H9 (cell line): ENCODE measurements around the gene CUL2. TPM values are rescaled to one million over a fixed set of nuclear protein-coding genes. Genes with fewer than 3 reads are reported as not detected.

Experiments
- DNase-seq: peaks from one replicate; pipeline ENCODE4 v3.0.0-alpha.2; 2017
- H2AFZ ChIP-seq: one replicate; pipeline ENCODE4 v1.6.1; 2013; ENCODE audit warnings: mild to moderate bottlenecking, low read length, control low read depth, moderate library complexity
- H2AK5ac ChIP-seq: 2 replicates; pipeline ENCODE4 v1.6.1; 2013; ENCODE audit warnings: low read length, control low read depth, mixed read lengths; ENCODE audit not compliant: insufficient read length
- H2BK120ac ChIP-seq: one replicate; pipeline ENCODE4 v1.6.1; 2013; ENCODE audit warnings: low read depth, mild to moderate bottlenecking, low read length, control low read depth, inconsistent platforms; ENCODE audit not compliant: poor library complexity, severe bottlenecking
- H2BK12ac ChIP-seq: 2 replicates; pipeline ENCODE4 v1.6.1; 2013; ENCODE audit warnings: low read length, control low read depth, mixed read lengths, low read depth; ENCODE audit not compliant: insufficient read length
- H2BK15ac ChIP-seq: 2 replicates; pipeline ENCODE4 v1.6.1; 2013; ENCODE audit warnings: low read depth, low read length, control low read depth
- H2BK20ac ChIP-seq: one replicate; pipeline ENCODE4 v1.6.1; 2013; ENCODE audit warnings: low read depth, mild to moderate bottlenecking, low read length, control low read depth, inconsistent platforms; ENCODE audit not compliant: poor library complexity, severe bottlenecking
- H2BK5ac ChIP-seq: 2 replicates; pipeline ENCODE4 v1.6.1; 2013; ENCODE audit warnings: low read length, control low read depth, mixed read lengths; ENCODE audit not compliant: insufficient read length
- H3K14ac ChIP-seq: 2 replicates; pipeline ENCODE4 v1.6.1; 2013; ENCODE audit warnings: low read length, control low read depth; ENCODE audit not compliant: insufficient read depth
- H3K18ac ChIP-seq: 2 replicates; pipeline ENCODE4 v1.6.1; 2013; ENCODE audit warnings: low read depth, mild to moderate bottlenecking, mixed read lengths, low read length, control low read depth; ENCODE audit not compliant: insufficient read length
- H3K23ac ChIP-seq: 2 replicates; pipeline ENCODE4 v1.6.1; 2013; ENCODE audit warnings: low read length, control low read depth, mixed read lengths, low read depth; ENCODE audit not compliant: insufficient read length
- H3K23me2 ChIP-seq: 2 replicates; pipeline ENCODE4 v1.6.1; 2013; ENCODE audit warnings: low read depth, mild to moderate bottlenecking, mixed read lengths, low read length, control low read depth; ENCODE audit not compliant: insufficient read length, poor library complexity, severe bottlenecking
- H3K27ac ChIP-seq: 2 replicates; pipeline ENCODE4 v1.5.1; 2013; ENCODE audit warnings: low read length, control low read depth, mixed read lengths, low read depth; ENCODE audit not compliant: insufficient read length
- H3K27me3 ChIP-seq: 2 replicates; pipeline ENCODE4 v1.6.1; 2013; ENCODE audit warnings: low read length, control low read depth, inconsistent platforms; ENCODE audit not compliant: insufficient read depth
- H3K4ac ChIP-seq: 2 replicates; pipeline ENCODE4 v1.6.1; 2013; ENCODE audit warnings: low read depth, mild to moderate bottlenecking, control low read depth, inconsistent platforms, low read length, moderate library complexity
- H3K4me1 ChIP-seq: 2 replicates; pipeline ENCODE4 v1.6.1; 2013; ENCODE audit warnings: low read length, control low read depth, inconsistent platforms; ENCODE audit not compliant: insufficient read depth
- H3K4me2 ChIP-seq: 2 replicates; pipeline ENCODE4 v1.6.1; 2013; ENCODE audit warnings: low read length, control low read depth, mixed read lengths; ENCODE audit not compliant: insufficient read length, insufficient read depth
- H3K56ac ChIP-seq: 2 replicates; pipeline ENCODE4 v1.6.1; 2013; ENCODE audit warnings: low read depth, mild to moderate bottlenecking, mixed read lengths, low read length, control low read depth; ENCODE audit not compliant: insufficient read length
- H3K79me1 ChIP-seq: 2 replicates; pipeline ENCODE4 v1.6.1; 2013; ENCODE audit warnings: low read depth, mild to moderate bottlenecking, moderate library complexity, low read length, control low read depth, inconsistent platforms; ENCODE audit not compliant: insufficient read depth, poor library complexity, severe bottlenecking
- H3K79me2 ChIP-seq: 2 replicates; pipeline ENCODE4 v1.6.1; 2013; ENCODE audit warnings: low read length, control low read depth, inconsistent platforms; ENCODE audit not compliant: insufficient read depth
- H3K9ac ChIP-seq: 2 replicates; pipeline ENCODE4 v1.6.1; 2013; ENCODE audit warnings: low read length, control low read depth, mixed read lengths; ENCODE audit not compliant: insufficient read length; ENCODE audit errors: extremely low read depth
- H3K9me3 ChIP-seq: one replicate; pipeline ENCODE4 v1.6.1; 2013; ENCODE audit warnings: low read depth, low read length, inconsistent platforms; ENCODE audit not compliant: control insufficient read depth
- H3T11ph ChIP-seq: one replicate; pipeline ENCODE4 v1.6.1; 2013; ENCODE audit warnings: mild to moderate bottlenecking, low read length, control low read depth, inconsistent platforms
- H4K20me1 ChIP-seq: one replicate; pipeline ENCODE4 v1.6.1; 2013; ENCODE audit not compliant: control insufficient read depth, insufficient read length, insufficient read depth
- H4K5ac ChIP-seq: 2 replicates; pipeline ENCODE4 v1.6.1; 2013; ENCODE audit warnings: low read depth, mild to moderate bottlenecking, mixed read lengths, low read length, control low read depth; ENCODE audit not compliant: insufficient read length
- H4K8ac ChIP-seq: replicated peaks from 2 replicates; pipeline ENCODE4 v1.6.1; 2013; ENCODE audit warnings: low read length, control low read depth, mixed read lengths, low read depth; ENCODE audit not compliant: insufficient read length
- H4K91ac ChIP-seq: 2 replicates; pipeline ENCODE4 v1.6.1; 2013; ENCODE audit warnings: low read depth, mild to moderate bottlenecking, moderate library complexity, mixed read lengths, low read length, control low read depth; ENCODE audit not compliant: insufficient read length
- H3K27ac Mint-ChIP-seq, 3 experiments: 2 replicates in 2 of 3; 3 replicates in 1 of 3; pipeline ENCODE4 v1.8.0; 2020 to 2021; ENCODE audit warnings: mixed read lengths in 3 of 3, mild to moderate bottlenecking in 1 of 3, moderate library complexity in 1 of 3
- H3K27me3 Mint-ChIP-seq: 2 replicates; pipeline ENCODE4 v1.8.0; 2021; ENCODE audit warnings: low read depth, mild to moderate bottlenecking, moderate library complexity, mixed read lengths
- H3K36me3 Mint-ChIP-seq, 3 experiments: 2 replicates in 2 of 3; 3 replicates in 1 of 3; pipeline ENCODE4 v1.8.0; 2020 to 2021; ENCODE audit warnings: low read depth in 3 of 3, mixed read lengths in 3 of 3; ENCODE audit not compliant: insufficient read depth in 1 of 3
- H3K4me1 Mint-ChIP-seq, 2 experiments: 2 replicates each; pipeline ENCODE4 v1.8.0; 2020; ENCODE audit warnings: mixed read lengths in 2 of 2
- H3K4me3 Mint-ChIP-seq, 2 experiments: 2 replicates in 1 of 2; 3 replicates in 1 of 2; pipeline ENCODE4 v1.8.0; 2020 to 2021; ENCODE audit warnings: mild to moderate bottlenecking in 2 of 2, mixed read lengths in 2 of 2, moderate library complexity in 1 of 2
- H3K9me3 Mint-ChIP-seq, 2 experiments: 2 replicates in 1 of 2; 3 replicates in 1 of 2; pipeline ENCODE4 v1.8.0; 2020; ENCODE audit warnings: mild to moderate bottlenecking in 2 of 2, mixed read lengths in 2 of 2, moderate library complexity in 1 of 2
- WGBS: extraction: QIAGEN DNeasy Blood & Tissue Kit; methylation state at CpG from one replicate; pipeline ENCODE4 v1.1.7; 2013; ENCODE audit warnings: missing lambda C conversion rate, low lambda C conversion rate, mixed read lengths; ENCODE audit not compliant: insufficient read length; ENCODE audit errors: extremely low coverage; 5-methylcytosine and 5-hydroxymethylcytosine counted together
- total RNA-seq: library from RNA; stranded (reverse); gene quantifications from 2 replicates; pipeline ENCODE4 v1.2.1, GENCODE V29; 2021
- TF ChIP-seq, protein P1 (sequence below): fragments of 200-600 bp; sonication (generic); conservative IDR thresholded peaks from 3 replicates; pipeline ENCODE4 v1.8.0; 2021; ENCODE audit warnings: antibody characterized with exemption, mild to moderate bottlenecking

Gene CUL2
- total RNA-seq, 1 experiment from 2014 or later: 43.3 TPM

DNA sequence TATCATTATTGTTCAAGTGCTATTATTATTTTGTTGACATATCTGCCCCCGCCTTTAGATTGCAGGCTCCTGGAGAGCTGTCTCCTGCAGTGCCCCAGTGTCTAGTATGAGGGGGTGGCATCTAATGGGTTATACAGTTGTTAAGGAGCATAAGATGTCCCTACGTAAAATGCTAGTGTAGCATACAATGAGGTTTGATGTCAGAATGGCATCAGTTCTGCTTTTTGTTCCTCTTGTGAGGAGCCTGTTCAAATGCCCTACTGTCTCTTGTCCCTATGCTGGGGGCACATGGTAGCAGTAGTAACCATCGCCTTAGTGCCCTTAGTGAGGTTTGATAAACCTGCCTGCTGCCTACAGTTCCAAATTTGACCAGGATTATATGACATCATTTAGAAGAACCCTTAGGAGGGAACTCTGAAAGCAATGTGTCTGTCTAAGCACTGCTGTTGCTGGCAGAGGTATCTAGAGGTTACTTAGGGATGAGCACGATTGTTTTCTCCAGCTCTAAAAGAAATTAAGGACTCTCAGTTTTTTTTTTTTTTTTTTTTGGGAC is 46.2 kb upstream of the CUL2 start:
- Histone ChIP-seq H3K79me2 (0 out of 2 replicates have a peak, but pooled peaks cover 3% of the 10 kb centered on the region), H2BK15ac (no peak overlapping the region), H3K27ac (no peak overlapping the region), H3K4me2 (no peak overlapping the region), H2BK120ac (no peak overlapping the region), H3K4ac (no peak overlapping the region), H2BK5ac (no peak overlapping the region), H3K56ac (no peak overlapping the region), H3K14ac (no peak overlapping the region), H4K8ac (no peak overlapping the region), H4K20me1 (no peaks in the 10 kb centered on the region), H3K9me3 (no peaks in the 10 kb centered on the region), H3K23me2 (no peaks in the 10 kb centered on the region), H3T11ph (no peak overlapping the region), H4K5ac (no peak overlapping the region), H3K23ac (no peak overlapping the region), H3K9ac (no peak overlapping the region), H4K91ac (no peak overlapping the region), H3K27me3 (no peaks in the 10 kb centered on the region), H3K4me1 (no peaks in the 10 kb centered on the region), H2AFZ (no peak overlapping the region), H2BK20ac (no peak overlapping the region), H3K18ac (no peak overlapping the region), H3K79me1 (no peaks in the 10 kb centered on the region), H2AK5ac (no peak overlapping the region), H2BK12ac (no peak overlapping the region)
- Mint-ChIP-seq H3K9me3 (no peaks in the 10 kb centered on the region), H3K4me3 (no peak overlapping the region), H3K27ac (no peak overlapping the region), H3K4me1 (peaks cover 6 to 18% of the 10 kb centered on the region in 2 experiments; a peak in 3 of 4 replicates), H3K36me3 (no peaks in the 10 kb centered on the region), H3K27me3 (no peaks in the 10 kb centered on the region)
- no CpG with 5 or more reads among the region's 4 CpGs for WGBS
- no peak for DNase-seq
- TF ChIP-seq, protein P1, sequence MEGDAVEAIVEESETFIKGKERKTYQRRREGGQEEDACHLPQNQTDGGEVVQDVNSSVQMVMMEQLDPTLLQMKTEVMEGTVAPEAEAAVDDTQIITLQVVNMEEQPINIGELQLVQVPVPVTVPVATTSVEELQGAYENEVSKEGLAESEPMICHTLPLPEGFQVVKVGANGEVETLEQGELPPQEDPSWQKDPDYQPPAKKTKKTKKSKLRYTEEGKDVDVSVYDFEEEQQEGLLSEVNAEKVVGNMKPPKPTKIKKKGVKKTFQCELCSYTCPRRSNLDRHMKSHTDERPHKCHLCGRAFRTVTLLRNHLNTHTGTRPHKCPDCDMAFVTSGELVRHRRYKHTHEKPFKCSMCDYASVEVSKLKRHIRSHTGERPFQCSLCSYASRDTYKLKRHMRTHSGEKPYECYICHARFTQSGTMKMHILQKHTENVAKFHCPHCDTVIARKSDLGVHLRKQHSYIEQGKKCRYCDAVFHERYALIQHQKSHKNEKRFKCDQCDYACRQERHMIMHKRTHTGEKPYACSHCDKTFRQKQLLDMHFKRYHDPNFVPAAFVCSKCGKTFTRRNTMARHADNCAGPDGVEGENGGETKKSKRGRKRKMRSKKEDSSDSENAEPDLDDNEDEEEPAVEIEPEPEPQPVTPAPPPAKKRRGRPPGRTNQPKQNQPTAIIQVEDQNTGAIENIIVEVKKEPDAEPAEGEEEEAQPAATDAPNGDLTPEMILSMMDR: no peak
